Measurements from ENCODE around the gene CASK.

CASK gene

DNA sequence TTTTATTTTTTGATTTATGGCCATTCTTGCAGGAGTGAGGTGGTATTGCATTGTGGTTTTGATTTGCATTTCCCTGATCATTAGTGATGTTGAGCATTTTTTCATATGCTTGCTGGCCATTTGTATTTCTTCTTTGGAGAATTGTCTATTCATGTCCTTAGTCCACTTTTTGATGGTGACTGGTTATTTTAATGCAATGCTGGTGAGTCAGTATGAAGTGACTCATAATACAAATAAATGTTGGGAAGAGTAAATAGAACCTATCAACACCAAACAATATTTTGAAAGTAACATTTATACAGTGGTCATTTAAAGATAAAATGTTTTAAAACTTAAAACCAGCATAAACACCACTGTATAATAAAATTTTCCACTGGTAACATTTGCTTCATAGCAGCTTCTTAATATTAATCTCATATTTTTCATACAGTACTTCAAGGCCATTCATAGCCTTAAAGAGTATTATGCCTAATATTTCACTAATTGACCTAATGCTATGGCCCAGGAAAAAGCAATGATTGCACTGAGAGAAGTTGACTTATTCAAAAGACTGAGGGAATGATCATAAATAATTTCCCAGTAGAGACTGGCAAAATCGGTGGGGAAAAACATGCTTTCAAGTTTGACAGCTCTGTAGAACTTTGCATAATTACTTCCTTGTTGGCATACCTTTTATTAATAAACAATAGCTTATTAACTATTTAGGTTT is 33.9 kb downstream of the CASK start:
- POLR2A ChIA-PET, result no interaction called here
- no peak for DNase-seq (ENCODE audit: extremely low spot score)
- no peak for TF ChIP-seq SP1 (IDR thresholded peaks at IDR 0.05)
- no peak for TF ChIP-seq FOXM1 (IDR thresholded peaks at IDR 0.05; ENCODE audit: borderline replicate concordance)
- no peak for TF ChIP-seq SUZ12 (IDR thresholded peaks at IDR 0.05)
- no peak for TF ChIP-seq NFRKB (IDR thresholded peaks at IDR 0.05)
- no peak for TF ChIP-seq BHLHE40 (IDR thresholded peaks at IDR 0.05; ENCODE audit: borderline replicate concordance)
- TF ChIP-seq CTBP1 (IDR thresholded peaks at IDR 0.05; ENCODE audit: borderline replicate concordance), result no peak

DNA sequence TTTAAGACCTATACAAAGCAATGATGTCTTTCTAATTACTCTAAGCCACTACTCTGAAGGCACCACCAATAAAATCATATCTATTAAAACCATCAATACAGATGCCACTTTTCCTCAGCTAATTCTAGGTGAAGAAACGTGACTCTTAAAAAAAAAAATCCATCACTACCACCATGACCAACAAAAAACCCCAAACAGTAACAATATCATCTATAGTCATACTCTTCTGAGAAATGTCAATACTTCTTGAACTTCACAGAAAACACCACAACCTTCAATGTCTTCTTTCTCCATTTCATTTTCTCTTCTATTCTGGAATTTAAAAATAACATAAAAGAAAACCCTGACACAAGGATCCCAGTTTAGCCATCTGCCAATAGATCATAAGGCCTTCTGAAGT is 35.7 kb downstream of the CASK start:
- TF ChIP-seq FOXA1 (IDR thresholded peaks at IDR 0.05), result no peak
- TF ChIP-seq, protein P1, sequence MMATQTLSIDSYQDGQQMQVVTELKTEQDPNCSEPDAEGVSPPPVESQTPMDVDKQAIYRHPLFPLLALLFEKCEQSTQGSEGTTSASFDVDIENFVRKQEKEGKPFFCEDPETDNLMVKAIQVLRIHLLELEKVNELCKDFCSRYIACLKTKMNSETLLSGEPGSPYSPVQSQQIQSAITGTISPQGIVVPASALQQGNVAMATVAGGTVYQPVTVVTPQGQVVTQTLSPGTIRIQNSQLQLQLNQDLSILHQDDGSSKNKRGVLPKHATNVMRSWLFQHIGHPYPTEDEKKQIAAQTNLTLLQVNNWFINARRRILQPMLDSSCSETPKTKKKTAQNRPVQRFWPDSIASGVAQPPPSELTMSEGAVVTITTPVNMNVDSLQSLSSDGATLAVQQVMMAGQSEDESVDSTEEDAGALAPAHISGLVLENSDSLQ (IDR thresholded peaks at IDR 0.05), result no peak
- no peak for TF ChIP-seq HDGF (IDR thresholded peaks at IDR 0.05; ENCODE audit: borderline replicate concordance)
- no peak for TF ChIP-seq LEF1 (IDR thresholded peaks at IDR 0.05; ENCODE audit: borderline replicate concordance)
- no peak for TF ChIP-seq FOXK2 (IDR thresholded peaks at IDR 0.05)
- no peak for TF ChIP-seq TARDBP (IDR thresholded peaks at IDR 0.05)
- TF ChIP-seq SP1 (IDR thresholded peaks at IDR 0.05), result no peak
- no peak for TF ChIP-seq L3MBTL2 (conservative IDR thresholded peaks at IDR 0.05)
- no peak for DNase-seq (ENCODE audit: extremely low spot score)
- POLR2A ChIA-PET, result no interaction called here
- CTCF ChIA-PET, result no interaction called here

More for the DNA sequence above, 33.9 kb downstream of the CASK start:
- CTCF ChIA-PET, result interaction anchor here (0.6 kb wide), 1 partner anchor 75 kb away, joined by 3 read pairs; no protein-coding TSS in a partner anchor

DNA sequence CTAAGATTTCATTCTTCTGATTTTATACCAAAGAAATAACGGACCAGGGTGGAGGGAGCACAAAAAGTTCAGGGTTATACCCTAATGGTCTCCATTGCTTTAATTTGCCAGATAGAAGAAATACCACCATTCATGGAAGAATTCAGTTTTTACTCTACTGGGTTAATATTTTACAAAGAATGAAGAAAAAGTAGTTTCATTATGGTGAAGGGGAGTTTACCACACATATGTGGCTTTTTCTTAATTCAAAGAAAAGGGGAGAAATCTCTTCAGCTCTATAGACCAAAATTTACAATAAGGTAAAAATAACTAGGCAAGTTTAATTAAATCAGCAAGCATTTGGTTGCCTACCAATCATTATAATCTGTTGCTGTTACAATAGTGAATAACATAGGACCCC is 37.6 kb downstream of the CASK start:
- CTCF ChIA-PET, result no interaction called here
- no peak for TF ChIP-seq ARNT (IDR thresholded peaks at IDR 0.05)
- POLR2A ChIA-PET, result no interaction called here
- DNase-seq (ENCODE audit: extremely low spot score), result no peak

DNA sequence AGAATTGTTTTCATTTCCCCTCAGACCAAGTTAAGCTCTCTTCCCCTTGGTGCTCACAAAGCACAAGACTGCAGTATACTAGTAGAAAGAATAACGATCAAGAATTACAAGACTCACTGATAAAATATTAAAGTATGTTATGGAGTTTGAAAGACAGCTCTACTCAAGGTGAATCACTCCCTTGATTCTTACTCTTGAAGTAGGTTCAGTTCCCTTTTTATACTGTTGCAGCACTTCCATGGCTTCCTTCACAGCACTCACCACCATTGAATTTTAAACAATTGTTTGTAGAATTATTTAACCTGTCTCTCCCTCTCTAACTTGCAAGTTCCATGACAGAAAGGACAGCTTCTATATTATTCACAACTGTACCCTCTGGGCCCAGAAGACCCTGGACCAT is 42.2 kb downstream of the CASK start:
- TF ChIP-seq NFRKB (IDR thresholded peaks at IDR 0.05) (no peak), ELF4 (IDR thresholded peaks at IDR 0.05) (no peak), L3MBTL2 (conservative IDR thresholded peaks at IDR 0.05) (no peak), ZNF384 (IDR thresholded peaks at IDR 0.05) (no peak), FOXK2 (IDR thresholded peaks at IDR 0.05) (no peak), FOXM1 (IDR thresholded peaks at IDR 0.05; ENCODE audit: borderline replicate concordance) (no peak), TARDBP (IDR thresholded peaks at IDR 0.05) (no peak), FOXA1 (IDR thresholded peaks at IDR 0.05) (no peak), CTBP1 (IDR thresholded peaks at IDR 0.05; ENCODE audit: borderline replicate concordance) (no peak)
- DNase-seq (ENCODE audit: extremely low spot score), result no peak
- ChIA-PET POLR2A (no interaction called here), CTCF (no interaction called here)

DNA sequence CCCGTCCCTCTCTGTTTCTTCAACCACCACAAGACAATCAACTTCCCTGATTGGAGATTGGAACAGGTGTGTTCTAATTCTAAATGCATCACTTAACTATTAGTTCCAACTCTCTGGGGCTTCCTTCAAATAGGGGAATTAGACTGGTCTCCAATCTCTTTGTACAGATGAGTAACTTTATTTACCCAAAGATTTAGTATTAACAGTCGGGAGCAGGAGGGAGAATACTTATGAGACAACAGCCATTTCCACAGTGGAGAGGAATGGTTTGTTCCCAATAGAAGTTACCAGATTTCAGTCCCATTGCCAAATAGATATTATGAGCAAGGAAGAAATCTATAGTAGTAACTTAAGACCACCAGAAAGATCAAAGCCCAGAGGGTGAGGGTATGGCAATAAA is 46.2 kb downstream of the CASK start:
- CTCF ChIA-PET, result interaction anchor here (0.6 kb wide), 1 partner anchor 85 kb away, joined by 9 read pairs; no protein-coding TSS in a partner anchor

DNA sequence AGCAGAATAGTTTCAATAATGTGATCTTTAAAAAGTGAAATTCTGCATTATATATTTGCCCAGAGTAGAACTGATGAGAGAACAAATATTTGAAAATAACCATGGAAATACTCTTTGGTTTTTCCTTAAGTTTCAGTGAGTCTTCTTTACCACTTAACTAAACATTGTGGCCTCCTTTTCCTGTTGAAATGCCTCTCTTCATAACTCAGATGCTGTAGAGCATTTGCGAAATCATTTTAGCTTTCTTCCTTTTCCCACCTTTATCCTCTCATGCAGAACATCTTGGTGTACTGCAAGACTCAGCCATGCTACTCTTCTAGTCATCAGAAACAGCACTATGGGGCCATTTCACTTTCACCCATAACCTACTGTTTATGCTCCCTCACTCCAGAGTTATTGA is 48.2 kb downstream of the CASK start:
- ChIA-PET CTCF (no interaction called here), POLR2A (no interaction called here)
- TF ChIP-seq FOXM1 (IDR thresholded peaks at IDR 0.05; ENCODE audit: borderline replicate concordance), result no peak
- TF ChIP-seq ZNF384 (IDR thresholded peaks at IDR 0.05), result no peak
- no peak for TF ChIP-seq LEF1 (IDR thresholded peaks at IDR 0.05; ENCODE audit: borderline replicate concordance)
- no peak for TF ChIP-seq NFRKB (IDR thresholded peaks at IDR 0.05)
- TF ChIP-seq HDGF (IDR thresholded peaks at IDR 0.05; ENCODE audit: borderline replicate concordance), result no peak
- TF ChIP-seq FOXK2 (IDR thresholded peaks at IDR 0.05), result no peak
- no peak for TF ChIP-seq CTBP1 (IDR thresholded peaks at IDR 0.05; ENCODE audit: borderline replicate concordance)
- TF ChIP-seq, protein P1 (IDR thresholded peaks at IDR 0.05), result no peak
- TF ChIP-seq SP1 (IDR thresholded peaks at IDR 0.05), result no peak
- no peak for TF ChIP-seq ARNT (IDR thresholded peaks at IDR 0.05)
- no peak for TF ChIP-seq FOXA1 (IDR thresholded peaks at IDR 0.05)
- TF ChIP-seq ELF4 (IDR thresholded peaks at IDR 0.05), result no peak
- no peak for DNase-seq (ENCODE audit: extremely low spot score)

More for the DNA sequence above, 46.2 kb downstream of the CASK start:
- POLR2A ChIA-PET, result no interaction called here
- no peak for TF ChIP-seq LEF1 (IDR thresholded peaks at IDR 0.05; ENCODE audit: borderline replicate concordance)
- DNase-seq (ENCODE audit: extremely low spot score), result no peak

DNA sequence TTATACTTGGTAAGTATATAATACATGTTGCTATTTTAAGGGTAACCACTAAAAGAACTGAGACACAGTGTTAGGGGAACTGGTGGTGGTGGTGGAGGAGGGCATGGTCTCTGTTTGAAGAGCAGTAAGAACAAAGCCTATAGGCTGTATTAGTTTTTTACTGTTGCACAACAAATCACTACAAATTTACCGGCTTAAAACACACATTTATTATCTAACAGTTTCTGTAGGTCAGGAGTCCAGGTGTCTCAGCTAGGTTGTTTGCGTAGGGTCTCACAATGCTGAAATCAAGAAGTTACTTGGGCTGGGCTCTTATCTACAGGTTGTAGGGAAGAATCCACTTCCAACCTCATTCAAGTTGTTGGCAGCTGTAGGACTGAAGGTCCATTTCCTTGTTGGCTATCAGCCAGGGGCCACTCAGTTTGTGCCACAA is 52.6 kb downstream of the CASK start:
- TF ChIP-seq SP1 (IDR thresholded peaks at IDR 0.05) (no peak), FOXK2 (IDR thresholded peaks at IDR 0.05) (no peak), LEF1 (IDR thresholded peaks at IDR 0.05; ENCODE audit: borderline replicate concordance) (no peak), TARDBP (IDR thresholded peaks at IDR 0.05) (no peak)
- CTCF ChIA-PET, result no interaction called here
- no peak for DNase-seq (ENCODE audit: extremely low spot score)
- POLR2A ChIA-PET, result no interaction called here

DNA sequence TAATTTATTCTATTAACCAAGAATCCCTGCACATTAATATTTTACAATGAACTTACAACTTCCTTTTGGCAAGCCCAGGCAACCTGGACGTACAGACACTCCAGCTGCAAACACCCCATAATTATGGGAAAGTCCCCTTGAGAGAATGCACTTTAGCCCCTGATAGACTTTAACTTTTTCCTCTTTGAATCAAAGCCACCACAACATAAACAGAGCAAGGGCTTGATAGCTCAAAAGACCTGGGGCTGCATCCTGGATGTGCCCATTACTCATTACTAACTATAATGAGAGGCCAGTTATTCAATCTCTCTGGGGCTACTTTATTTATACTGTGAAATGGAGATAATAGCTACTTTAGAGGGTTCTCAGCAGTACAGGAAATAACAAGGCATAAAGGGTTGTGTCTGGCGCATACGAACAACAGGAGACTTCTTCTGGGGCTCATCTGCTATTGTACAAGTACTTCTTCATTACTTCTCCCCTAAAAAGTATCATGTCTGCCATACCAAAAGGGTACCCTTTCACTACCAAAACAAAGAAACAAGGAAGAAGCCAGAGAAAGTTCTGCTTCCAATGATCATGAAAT is 54.9 kb downstream of the CASK start:
- TF ChIP-seq BHLHE40 (IDR thresholded peaks at IDR 0.05; ENCODE audit: borderline replicate concordance), result no peak
- TF ChIP-seq FOXM1 (IDR thresholded peaks at IDR 0.05; ENCODE audit: borderline replicate concordance), result no peak
- TF ChIP-seq TARDBP (IDR thresholded peaks at IDR 0.05), result no peak
- TF ChIP-seq CTBP1 (IDR thresholded peaks at IDR 0.05; ENCODE audit: borderline replicate concordance), result no peak
- TF ChIP-seq SUZ12 (IDR thresholded peaks at IDR 0.05), result no peak
- no peak for TF ChIP-seq LEF1 (IDR thresholded peaks at IDR 0.05; ENCODE audit: borderline replicate concordance)
- TF ChIP-seq, protein P1 (IDR thresholded peaks at IDR 0.05), result no peak
- no peak for TF ChIP-seq L3MBTL2 (conservative IDR thresholded peaks at IDR 0.05)
- no peak for TF ChIP-seq FOXK2 (IDR thresholded peaks at IDR 0.05)
- DNase-seq (ENCODE audit: extremely low spot score), result no peak
- CTCF ChIA-PET, result no interaction called here
- POLR2A ChIA-PET, result no interaction called here
